ENCODE measurements around the gene SOX18.

- TF ChIP-seq CTCF (IDR thresholded peaks at IDR 0.05 in 8 of 11, conservative IDR thresholded peaks at IDR 0.05 in 3 of 11) (no peak), POLR2A (IDR thresholded peaks at IDR 0.05) (no peak), POLR2AphosphoS5 (IDR thresholded peaks at IDR 0.05) (peak in 2 of 3 donors; percentile 23 to 65)
Observed at GRCh38 chr20:64045346-64046011, 4.0 kb downstream of the SOX18 start.

All from spleen (tissue), 7 donors.